Kidney epithelial cell (primary cell): ENCODE measurements around the gene MVK. TPM values are rescaled to one million over a fixed set of nuclear protein-coding genes. Genes with fewer than 3 reads are reported as not detected.

Source experiments
- DNase-seq: peaks from one replicate; pipeline ENCODE4 v3.0.0-alpha.2; 2010; ENCODE audit warnings: low read depth
- H3K27me3 ChIP-seq: 2 replicates; pipeline ENCODE4 v1.6.0; 2011; ENCODE audit warnings: low read length; ENCODE audit not compliant: control insufficient read depth, insufficient read depth
- H3K36me3 ChIP-seq: 2 replicates; pipeline ENCODE4 v1.5.1; 2011; ENCODE audit warnings: low read length; ENCODE audit not compliant: control insufficient read depth, insufficient read depth
- H3K4me3 ChIP-seq: 2 replicates; pipeline ENCODE4 v1.5.1; 2011; ENCODE audit warnings: low read depth, mild to moderate bottlenecking, control low read depth, low read length
- total RNA-seq: library from RNA; depleted of rRNA; stranded (reverse); fragments of >200 nt; gene quantifications from 2 replicates; pipeline ENCODE4 v1.2.3, GENCODE V29; 2015
- TF ChIP-seq, protein P1 (sequence below): IDR thresholded peaks from 2 replicates; pipeline ENCODE4 v1.5.1; 2011; ENCODE audit warnings: mild to moderate bottlenecking, moderate library complexity, low read length, control low read depth, inconsistent platforms; ENCODE audit not compliant: insufficient read depth, poor library complexity, severe bottlenecking

Gene MVK
- total RNA-seq, 1 donor from 2014 or later: 25.4 TPM

- H3K36me3 ChIP-seq: no peaks in the 10 kb centered on the region
- TF ChIP-seq, protein P1, sequence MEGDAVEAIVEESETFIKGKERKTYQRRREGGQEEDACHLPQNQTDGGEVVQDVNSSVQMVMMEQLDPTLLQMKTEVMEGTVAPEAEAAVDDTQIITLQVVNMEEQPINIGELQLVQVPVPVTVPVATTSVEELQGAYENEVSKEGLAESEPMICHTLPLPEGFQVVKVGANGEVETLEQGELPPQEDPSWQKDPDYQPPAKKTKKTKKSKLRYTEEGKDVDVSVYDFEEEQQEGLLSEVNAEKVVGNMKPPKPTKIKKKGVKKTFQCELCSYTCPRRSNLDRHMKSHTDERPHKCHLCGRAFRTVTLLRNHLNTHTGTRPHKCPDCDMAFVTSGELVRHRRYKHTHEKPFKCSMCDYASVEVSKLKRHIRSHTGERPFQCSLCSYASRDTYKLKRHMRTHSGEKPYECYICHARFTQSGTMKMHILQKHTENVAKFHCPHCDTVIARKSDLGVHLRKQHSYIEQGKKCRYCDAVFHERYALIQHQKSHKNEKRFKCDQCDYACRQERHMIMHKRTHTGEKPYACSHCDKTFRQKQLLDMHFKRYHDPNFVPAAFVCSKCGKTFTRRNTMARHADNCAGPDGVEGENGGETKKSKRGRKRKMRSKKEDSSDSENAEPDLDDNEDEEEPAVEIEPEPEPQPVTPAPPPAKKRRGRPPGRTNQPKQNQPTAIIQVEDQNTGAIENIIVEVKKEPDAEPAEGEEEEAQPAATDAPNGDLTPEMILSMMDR: no peak
- no peak for DNase-seq
- H3K27me3 ChIP-seq: no peaks in the 10 kb centered on the region
- H3K4me3 ChIP-seq: no peak overlapping the region
These were observed 31.6 kb upstream of the MVK start for GRCh38 chr12:109542014-109542413.

- TF ChIP-seq, protein P1: no peak
- Histone ChIP-seq H3K36me3 (no peaks in the 10 kb centered on the region), H3K4me3 (no peak overlapping the region), H3K27me3 (peaks cover 3% of the 10 kb centered on the region)
- DNase-seq: no peak
These were observed 30.7 kb upstream of the MVK start for GRCh38 chr12:109542876-109543275.

DNA sequence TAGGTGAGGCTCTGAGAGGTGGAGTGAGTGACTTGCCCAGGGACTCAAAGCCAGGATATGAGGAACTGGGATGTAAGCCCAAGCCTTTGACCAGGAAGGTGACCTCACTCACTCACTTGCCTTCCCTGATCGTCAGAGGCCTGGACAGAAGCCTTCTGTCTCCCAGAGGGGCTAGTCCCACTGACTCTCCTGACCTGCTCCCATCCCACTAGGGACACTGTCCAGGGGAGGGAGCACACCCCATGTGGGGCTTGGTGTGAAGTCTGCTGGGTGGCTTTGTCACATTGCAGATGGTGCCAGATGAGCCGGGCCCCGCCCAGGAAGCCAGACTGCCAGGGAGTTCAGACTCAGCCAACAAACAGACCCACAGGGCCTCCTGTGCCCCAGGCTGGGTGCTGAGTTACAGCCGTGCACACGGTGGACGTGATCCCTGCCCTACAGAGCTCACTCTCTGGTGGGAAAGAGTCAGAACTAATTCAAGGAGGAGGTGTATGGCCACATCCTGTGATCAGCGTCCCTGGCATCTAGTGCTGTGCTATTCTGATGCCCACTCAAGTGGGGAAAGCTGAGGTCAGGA, 28.6 kb upstream of the MVK start:
- H3K4me3 ChIP-seq: no peak overlapping the region
- DNase-seq: peak; percentile 32
- no peaks in the 10 kb centered on the region for H3K36me3 ChIP-seq
- peaks cover 15% of the 10 kb centered on the region for H3K27me3 ChIP-seq
- TF ChIP-seq, protein P1: no peak

DNA sequence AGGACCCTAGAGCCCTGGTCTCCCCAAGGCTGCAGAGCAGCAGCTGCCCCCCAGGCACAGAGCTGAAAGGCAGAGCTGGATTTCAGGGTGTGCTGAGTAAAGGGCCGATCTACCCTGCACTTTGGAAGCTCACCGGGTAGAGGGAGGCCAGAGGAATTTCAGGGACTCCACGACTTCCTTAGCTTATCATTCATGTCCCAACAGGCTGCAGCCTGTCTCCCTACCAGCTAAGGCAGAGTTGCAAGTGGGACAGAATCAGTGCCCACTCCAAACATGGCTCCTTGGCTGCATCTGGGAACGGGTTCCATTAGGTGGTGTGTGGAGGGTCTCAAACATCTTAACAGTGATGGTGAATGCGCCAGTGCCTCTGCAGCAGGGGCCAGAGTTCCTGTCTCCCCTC, 27.8 kb upstream of the MVK start:
- H3K4me3 ChIP-seq: no peak overlapping the region
- DNase-seq: no peak
- no peaks in the 10 kb centered on the region for H3K36me3 ChIP-seq
- TF ChIP-seq, protein P1: no peak
- peaks cover 21% of the 10 kb centered on the region for H3K27me3 ChIP-seq

DNA sequence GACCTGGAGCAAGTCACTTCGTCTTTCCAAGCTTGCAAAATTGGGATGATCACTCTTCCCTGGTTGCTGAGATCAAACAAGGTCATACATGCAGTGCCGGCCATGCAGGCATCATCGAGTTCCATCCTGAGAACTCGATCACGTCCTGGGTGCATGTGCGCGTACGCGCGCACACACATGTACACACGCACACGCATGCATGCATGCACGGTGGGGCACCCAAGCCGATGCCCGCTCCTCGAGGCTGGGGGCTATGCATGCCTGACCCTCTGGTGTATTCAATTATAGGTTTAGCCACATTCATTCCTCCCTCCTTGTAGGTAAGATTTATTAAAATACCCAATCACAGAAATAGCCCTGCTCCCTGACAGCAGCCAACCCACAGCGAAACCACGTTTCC, 26.3 kb upstream of the MVK start:
- TF ChIP-seq, protein P1: no peak
- Histone ChIP-seq H3K27me3 (peaks cover 26% of the 10 kb centered on the region), H3K4me3 (no peak overlapping the region), H3K36me3 (no peaks in the 10 kb centered on the region)
- no peak for DNase-seq

GRCh38 chr12:109548258-109548657, 25.3 kb upstream of the MVK start:
- Histone ChIP-seq H3K36me3 (no peaks in the 10 kb centered on the region), H3K4me3 (no peak overlapping the region), H3K27me3 (peaks cover 31% of the 10 kb centered on the region)
- TF ChIP-seq, protein P1: no peak
- DNase-seq: no peak
